Measurements from ENCODE around the gene LRRC18. TPM values are rescaled to one million over a fixed set of nuclear protein-coding genes. Genes with fewer than 3 reads are reported as not detected.

The LRRC18 gene
- total and polyA plus RNA-seq, 2 donors (not counting 3 experiments of a cell fraction or from before 2014, with no cell fraction given): not detected

GRCh38 chr10:48906841-48907240 lies 32.8 kb downstream of the LRRC18 start:
- dilution Hi-C loops (cut with MboI; ENCODE audit: extremely low pct_ligation_motif_present, low sequenced_read_pairs): no loop called here
- ChIA-PET POLR2A (no interaction called here), CTCF (no interaction called here)
- Histone ChIP-seq H3K36me3 (ENCODE audit: control insufficient read depth in 2 of 2, extremely low read depth in 1 of 2, insufficient read depth in 2 of 2, low read length in 2 of 2) (no peaks in the 10 kb centered on the region), H4K20me1 (replicated peaks; ENCODE audit: control insufficient read depth, extremely low read depth, insufficient read depth, low read length) (no peaks in the 10 kb centered on the region), H3K9me3 (replicated peaks; ENCODE audit: control insufficient read depth, insufficient read depth, low read length) (no peaks in the 10 kb centered on the region), H3K4me1 (ENCODE audit: control insufficient read depth, extremely low read depth, insufficient read depth, low read length) (no peaks in the 10 kb centered on the region), H3K79me2 (ENCODE audit: control insufficient read depth, insufficient read depth, low read length) (no peaks in the 10 kb centered on the region), H3K9me1 (replicated peaks; ENCODE audit: control insufficient read depth, extremely low read depth, insufficient read depth, low read length) (no peaks in the 10 kb centered on the region), H3K27me3 (ENCODE audit: control insufficient read depth in 2 of 2, insufficient read depth in 2 of 2, low read length in 2 of 2) (peaks cover 0 to 8% of the 10 kb centered on the region in 2 experiments), H2AFZ (ENCODE audit: low read depth, low read length) (no peak overlapping the region), H3K4me3 (replicated peaks in 1 of 3; ENCODE audit: insufficient read depth in 1 of 3, low read depth in 1 of 3, low read length in 3 of 3) (no peak overlapping the region), H3K27ac (ENCODE audit: insufficient read depth, low read depth, low read length) (no peak overlapping the region), H3K4me2 (ENCODE audit: insufficient read depth, low read length) (no peak overlapping the region), H3K9ac (replicated peaks; ENCODE audit: extremely low read depth, insufficient read depth, low read length) (no peak overlapping the region)
- intact Hi-C loops (cut with micrococcal nuclease): no loop called here
- FAIRE-seq (no peak), DNase-seq (ENCODE audit: low read depth, low spot score) (no peak)
- TF ChIP-seq CTCF (IDR thresholded peaks at IDR 0.05; ENCODE audit: extremely low read depth in 1 of 2, insufficient read depth in 1 of 2, low read depth in 1 of 2, low read length in 2 of 2): no peak
- no peak for TF ChIP-seq MAX (IDR thresholded peaks at IDR 0.05; ENCODE audit: insufficient read depth, insufficient read length)
- no peak for TF ChIP-seq FOS (IDR thresholded peaks at IDR 0.05; ENCODE audit: borderline replicate concordance, insufficient read depth, low read length)
- TF ChIP-seq JUN (IDR thresholded peaks at IDR 0.05; ENCODE audit: borderline replicate concordance, insufficient read depth, insufficient read length, low read depth): no peak
- TF ChIP-seq POLR2AphosphoS5 (IDR thresholded peaks at IDR 0.05; ENCODE audit: insufficient read depth, low read depth, low read length): no peak
- TF ChIP-seq MYC (IDR thresholded peaks at IDR 0.05; ENCODE audit: low read depth, low read length): no peak
- no peak for TF ChIP-seq EZH2 (IDR thresholded peaks at IDR 0.05; ENCODE audit: borderline replicate concordance, low read depth, low read length, severe bottlenecking)
- no peak for TF ChIP-seq POLR2A (IDR thresholded peaks at IDR 0.05; ENCODE audit: low read depth, low read length)
- TF ChIP-seq GATA2 (IDR thresholded peaks at IDR 0.05; ENCODE audit: insufficient read depth, insufficient read length, low read depth, low read length): no peak
- BruUV-seq (replicated peaks): no TSS peak
